GM18526 (cell line): ENCODE data around the gene RNF25.

Experiments
- POLR2A ChIP-seq: IDR thresholded peaks from 3 replicates; pipeline ENCODE4 v1.6.1; 2011; ENCODE audit not compliant: insufficient read length; ENCODE audit errors: extremely low read depth

The RNF25 gene, protein sequence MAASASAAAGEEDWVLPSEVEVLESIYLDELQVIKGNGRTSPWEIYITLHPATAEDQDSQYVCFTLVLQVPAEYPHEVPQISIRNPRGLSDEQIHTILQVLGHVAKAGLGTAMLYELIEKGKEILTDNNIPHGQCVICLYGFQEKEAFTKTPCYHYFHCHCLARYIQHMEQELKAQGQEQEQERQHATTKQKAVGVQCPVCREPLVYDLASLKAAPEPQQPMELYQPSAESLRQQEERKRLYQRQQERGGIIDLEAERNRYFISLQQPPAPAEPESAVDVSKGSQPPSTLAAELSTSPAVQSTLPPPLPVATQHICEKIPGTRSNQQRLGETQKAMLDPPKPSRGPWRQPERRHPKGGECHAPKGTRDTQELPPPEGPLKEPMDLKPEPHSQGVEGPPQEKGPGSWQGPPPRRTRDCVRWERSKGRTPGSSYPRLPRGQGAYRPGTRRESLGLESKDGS

GRCh38 chr2:218671654-218672566, at the start of gene RNF25, which contains the start of gene STK36:
TSS of gene RNF25 (minus strand) at chr2:218672002. CDS start at chr2:218671970, 32 bp downstream.
TSS of gene STK36 (plus strand) at chr2:218672086. CDS start at chr2:218672830, 744 bp downstream.
- peak; percentile 79 for TF ChIP-seq POLR2A

DNA sequence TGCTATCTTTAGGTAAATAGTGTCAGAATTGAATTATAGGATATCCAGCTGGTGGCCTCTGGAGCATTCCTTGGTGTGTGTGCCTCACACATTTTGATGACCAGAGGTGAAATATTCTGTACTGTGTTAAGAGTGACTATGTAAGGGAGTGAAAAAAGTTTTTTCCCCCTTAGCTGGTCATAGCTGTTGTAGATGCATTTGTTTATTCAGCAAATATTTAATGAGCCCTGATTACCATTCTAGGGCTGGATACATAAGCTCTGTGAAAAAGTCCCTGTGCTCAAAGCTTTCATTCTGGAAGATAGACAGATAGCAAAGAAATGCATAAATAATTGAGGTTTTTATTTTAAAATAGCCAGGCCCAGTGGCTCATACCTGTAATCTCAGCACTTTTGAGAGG, 49.7 kb upstream of the RNF25 start:
- no peak for TF ChIP-seq POLR2A

DNA sequence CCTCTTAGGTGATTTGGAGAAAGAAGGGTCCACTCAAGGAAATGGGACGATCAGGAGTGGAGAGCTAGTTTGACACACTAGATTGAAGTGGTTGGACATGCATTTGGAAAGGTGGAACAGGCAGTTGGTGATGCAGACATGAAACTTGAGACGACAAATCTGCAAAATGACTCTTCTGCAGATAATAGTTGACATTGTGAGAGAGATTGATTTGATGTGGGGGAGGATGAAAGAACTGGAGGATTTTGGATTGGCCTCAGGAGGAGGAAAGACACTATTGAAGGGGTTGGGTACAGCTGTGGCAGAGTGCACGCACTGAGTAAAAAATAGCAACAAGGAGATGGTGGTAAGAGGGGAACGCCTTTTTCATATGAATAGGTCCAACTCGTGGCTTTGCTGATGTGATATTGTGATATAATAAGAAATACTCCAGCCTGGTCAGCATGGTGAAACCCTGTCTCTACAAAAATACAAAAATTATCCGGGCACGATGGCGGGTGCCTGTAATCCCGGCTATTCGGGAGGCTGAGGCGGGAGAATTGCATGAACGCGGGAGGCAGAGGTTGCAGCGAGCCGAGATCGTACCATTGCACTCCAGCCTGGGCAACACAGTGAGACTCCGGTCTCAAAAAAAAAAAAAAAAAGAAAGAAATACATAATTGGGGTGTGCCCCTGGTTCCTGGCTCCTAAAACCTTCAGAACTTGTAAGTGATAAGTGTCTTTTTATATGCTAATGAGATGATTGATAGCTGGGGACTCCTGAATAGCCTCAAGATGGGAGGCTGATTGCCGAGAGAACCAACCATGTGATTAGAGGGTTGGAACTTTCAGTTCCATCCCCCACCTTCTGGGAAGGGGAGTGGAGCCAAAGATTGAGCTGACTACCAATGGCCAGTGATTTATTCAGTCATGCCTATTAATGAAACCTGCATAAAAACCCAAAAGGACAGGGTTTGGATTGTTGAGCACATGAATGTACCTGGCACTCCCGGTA, 48.5 kb upstream of the RNF25 start:
- no peak for TF ChIP-seq POLR2A

- no peak for TF ChIP-seq POLR2A
Measured at GRCh38 chr2:218719457-218719856, 47.7 kb upstream of the RNF25 start.

DNA sequence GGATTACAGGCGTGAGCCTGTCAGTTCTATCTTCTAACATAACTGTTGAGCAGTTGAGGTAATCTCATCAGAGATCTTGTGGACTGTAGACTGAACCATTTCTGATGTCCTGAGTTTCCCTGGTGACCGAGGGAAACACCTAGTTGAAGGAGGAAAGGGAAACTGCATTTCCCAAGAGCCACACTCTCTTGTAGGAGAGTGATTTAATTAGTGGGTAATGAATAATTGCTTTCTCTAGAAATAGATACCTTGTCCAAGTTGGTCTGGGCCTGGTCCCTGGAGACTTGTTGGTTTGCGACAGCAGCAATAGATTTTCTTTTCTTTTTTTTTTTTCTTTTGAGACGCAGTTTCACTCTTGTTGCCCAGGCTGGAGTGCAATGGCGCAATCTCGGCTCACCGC, 46.3 kb upstream of the RNF25 start:
- no peak for TF ChIP-seq POLR2A

- TF ChIP-seq POLR2A = no peak
Measured at GRCh38 chr2:218717262-218717661, 45.5 kb upstream of the RNF25 start.

GRCh38 chr2:218716070-218716469, 44.3 kb upstream of the RNF25 start:
- TF ChIP-seq POLR2A = no peak

- no peak for TF ChIP-seq POLR2A
Measured at GRCh38 chr2:218713922-218714321, 42.1 kb upstream of the RNF25 start.

GRCh38 chr2:218711550-218711929, 39.7 kb upstream of the RNF25 start:
- no peak for TF ChIP-seq POLR2A

DNA sequence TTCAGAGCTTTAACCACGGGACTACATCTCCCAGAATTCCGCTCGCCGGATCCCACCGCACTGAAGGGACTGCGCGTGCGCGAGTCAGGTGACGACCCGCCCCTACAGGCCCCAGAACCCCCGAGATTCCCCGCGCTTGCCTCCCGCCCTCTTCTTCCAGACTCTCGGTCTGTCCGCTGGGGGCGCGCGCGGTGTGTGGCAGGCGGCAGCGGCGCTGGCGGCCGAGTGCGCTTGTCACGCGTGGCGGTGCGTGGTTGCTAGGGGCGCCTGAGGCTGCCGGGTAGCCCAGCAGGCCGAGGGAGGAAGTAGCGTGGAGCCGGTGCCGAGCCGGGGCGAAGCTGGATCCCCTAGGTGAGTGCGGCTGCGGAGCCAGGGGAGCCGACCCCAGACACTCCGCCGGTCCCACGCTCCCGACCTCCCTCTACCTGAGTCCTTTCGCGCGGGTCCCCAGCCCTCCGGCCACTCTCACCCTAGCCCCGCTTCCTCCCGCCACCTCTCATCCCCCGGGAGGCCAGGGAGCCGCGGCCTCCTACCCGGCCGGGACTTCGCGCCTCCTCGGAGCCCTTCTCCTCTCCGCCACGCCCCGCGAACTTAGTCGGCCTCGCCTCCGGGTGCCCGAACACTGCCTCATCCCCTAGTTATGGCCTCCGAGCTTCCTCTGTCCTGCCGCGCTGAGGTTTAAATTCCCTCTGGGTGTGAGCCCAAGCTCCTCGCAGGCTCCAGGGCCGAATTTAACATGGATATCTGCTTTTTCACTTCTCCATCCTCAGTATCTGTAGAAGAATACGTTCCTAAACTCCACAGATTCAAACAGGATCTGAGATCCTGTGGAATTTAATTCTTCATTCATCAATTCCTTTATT, 39.1 kb upstream of the RNF25 start, which contains the start of gene TTLL4:
Gene TTLL4, plus strand, starts transcription at position 149 of the 863 bp plus-strand sequence. CDS start 26,842 bp downstream, outside the sequence.
- peak; percentile 64 for TF ChIP-seq POLR2A

- TF ChIP-seq POLR2A = no peak
Measured at GRCh38 chr2:218710334-218710686, 38.5 kb upstream of the RNF25 start.

- TF ChIP-seq POLR2A = no peak
Measured at GRCh38 chr2:218709908-218710307, 38.1 kb upstream of the RNF25 start.

GRCh38 chr2:218708086-218708485, 36.3 kb upstream of the RNF25 start:
- TF ChIP-seq POLR2A = no peak

GRCh38 chr2:218703341-218703740, 31.5 kb upstream of the RNF25 start:
- no peak for TF ChIP-seq POLR2A
